ENCODE results near the gene GRID2. TPM values are rescaled to one million over a fixed set of nuclear protein-coding genes. Genes with fewer than 3 reads are reported as not detected.

GRID2 gene
- total and polyA plus RNA-seq, 9 of the 15 experiments (the other 6 are each of a cell fraction or from before 2014, with no cell fraction given): 0.04 TPM; not detected in 7

DNA sequence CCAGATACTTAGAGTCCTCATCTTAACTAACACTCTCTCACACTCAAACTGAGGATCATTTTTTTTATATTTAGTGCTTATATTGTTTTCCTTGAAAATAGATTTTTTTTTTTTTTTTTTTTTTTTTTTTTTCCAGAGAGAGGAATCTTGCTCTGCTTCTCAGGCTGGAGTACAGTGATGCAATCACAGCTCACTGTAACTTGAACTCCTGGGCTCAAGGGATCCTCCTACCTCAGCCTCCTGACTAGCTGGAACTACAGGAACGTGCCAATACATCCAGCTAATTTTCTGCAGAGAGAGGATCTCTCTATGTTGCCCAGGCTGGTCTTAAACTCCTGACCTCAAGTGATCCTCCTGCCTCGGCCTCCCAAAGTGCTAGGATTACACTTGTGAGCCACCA is 874.5 kb downstream of the GRID2 start:
- POLR2A ChIA-PET: no interaction called here
- no peaks in the 10 kb centered on the region for H3K9me3 ChIP-seq (replicated peaks; ENCODE audit: control insufficient read depth, insufficient read depth, low read depth, low read length)
- WGBS (ENCODE audit: insufficient coverage, low coverage, missing lambda C conversion rate): 4% methylated on average over 2 of the region's 2 CpGs
- no peak for DNase-seq (ENCODE audit: extremely low read depth in 1 of 4, low spot score in 3 of 4)
- no peak overlapping the region for H3K4me3 ChIP-seq
- no peaks in the 10 kb centered on the region for H3K9me1 ChIP-seq (ENCODE audit: control insufficient read depth, insufficient read depth, low read length)
- H3K9ac ChIP-seq (ENCODE audit: insufficient read depth in 1 of 2, low read depth in 2 of 2, low read length in 2 of 2): no peak overlapping the region
- H3K27me3 ChIP-seq (ENCODE audit: control insufficient read depth in 2 of 2, insufficient read depth in 2 of 2, low read length in 2 of 2): no peaks in the 10 kb centered on the region
- FAIRE-seq: no peak
- H3K36me3 ChIP-seq (ENCODE audit: control insufficient read depth, insufficient read depth, low read length): no peaks in the 10 kb centered on the region
- intact Hi-C loops (cut with micrococcal nuclease): no loop called here
- H3K4me1 ChIP-seq (replicated peaks in 1 of 2; ENCODE audit: control insufficient read depth in 2 of 2, insufficient read depth in 2 of 2, low read length in 2 of 2): no peaks in the 10 kb centered on the region
- CTCF ChIA-PET (ENCODE audit: low intra/inter-chr PET ratio): no interaction called here
- in situ Hi-C loops (cut with MboI): no loop called here
- ATAC-seq: no peak
- no peak overlapping the region for H3K4me2 ChIP-seq (ENCODE audit: insufficient read depth, low read length)
- no TSS peak for BruUV-seq (replicated peaks)
- TF ChIP-seq ZNF583 (CRISPR knock-in tag; IDR thresholded peaks at IDR 0.05): no peak
- no peaks in the 10 kb centered on the region for H3K79me2 ChIP-seq (ENCODE audit: control insufficient read depth, insufficient read depth, low read length)
- no peak overlapping the region for H2AFZ ChIP-seq (ENCODE audit: low read depth, low read length)
- no peak overlapping the region for H3K27ac ChIP-seq (ENCODE audit: extremely low read depth, low read depth, low read length)
- H4K20me1 ChIP-seq (replicated peaks; ENCODE audit: control insufficient read depth, insufficient read depth, low read length): no peaks in the 10 kb centered on the region

DNA sequence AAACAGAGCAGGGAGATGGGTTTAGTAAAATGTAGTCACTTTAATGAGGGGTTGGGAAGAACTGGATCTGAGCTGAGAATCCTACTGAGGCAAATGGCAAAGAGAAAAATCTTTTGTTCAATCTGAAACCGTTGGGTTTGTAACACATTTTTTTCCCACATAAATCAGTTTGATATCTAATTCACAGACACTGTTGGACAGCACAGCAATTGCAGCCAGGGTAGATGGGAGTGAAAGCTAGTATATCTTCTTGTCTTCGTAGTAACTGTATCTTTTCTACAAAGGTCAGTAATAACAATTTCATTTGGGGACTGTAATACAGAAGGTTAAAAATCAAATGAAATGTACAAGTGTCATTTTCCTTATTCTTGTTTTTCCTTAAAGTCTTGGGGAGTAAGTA is 875.3 kb downstream of the GRID2 start:
- Histone ChIP-seq H3K9me1 (ENCODE audit: control insufficient read depth, insufficient read depth, low read length) (no peaks in the 10 kb centered on the region), H3K9ac (ENCODE audit: insufficient read depth in 1 of 2, low read depth in 2 of 2, low read length in 2 of 2) (no peak overlapping the region), H2AFZ (ENCODE audit: low read depth, low read length) (no peak overlapping the region), H3K27me3 (ENCODE audit: control insufficient read depth in 2 of 2, insufficient read depth in 2 of 2, low read length in 2 of 2) (no peaks in the 10 kb centered on the region), H3K36me3 (ENCODE audit: control insufficient read depth, insufficient read depth, low read length) (no peaks in the 10 kb centered on the region), H3K4me2 (ENCODE audit: insufficient read depth, low read length) (no peak overlapping the region), H3K4me1 (replicated peaks in 1 of 2; ENCODE audit: control insufficient read depth in 2 of 2, insufficient read depth in 2 of 2, low read length in 2 of 2) (no peaks in the 10 kb centered on the region), H3K79me2 (ENCODE audit: control insufficient read depth, insufficient read depth, low read length) (no peaks in the 10 kb centered on the region), H3K4me3 (no peak overlapping the region), H3K27ac (ENCODE audit: extremely low read depth, low read depth, low read length) (no peak overlapping the region), H3K9me3 (replicated peaks; ENCODE audit: control insufficient read depth, insufficient read depth, low read depth, low read length) (no peaks in the 10 kb centered on the region), H4K20me1 (replicated peaks; ENCODE audit: control insufficient read depth, insufficient read depth, low read length) (no peaks in the 10 kb centered on the region)
- in situ Hi-C loops (cut with MboI): no loop called here
- ChIA-PET POLR2A (no interaction called here), CTCF (ENCODE audit: low intra/inter-chr PET ratio) (no interaction called here)
- FAIRE-seq (no peak), DNase-seq (ENCODE audit: extremely low read depth in 1 of 4, low spot score in 3 of 4) (no peak), ATAC-seq (no peak)
- BruUV-seq (replicated peaks): no TSS peak
- WGBS (ENCODE audit: insufficient coverage, low coverage, missing lambda C conversion rate): 0% methylated on average over 2 of the region's 2 CpGs
- intact Hi-C loops (cut with micrococcal nuclease): no loop called here
- no peak for TF ChIP-seq NFIC (IDR thresholded peaks at IDR 0.05)
- TF ChIP-seq ELF4 (CRISPR knock-in tag; IDR thresholded peaks at IDR 0.05): no peak
- TF ChIP-seq TOE1 (IDR thresholded peaks at IDR 0.05; ENCODE audit: borderline replicate concordance): no peak
- no peak for TF ChIP-seq TOE1 (CRISPR knock-in tag; IDR thresholded peaks at IDR 0.05; ENCODE audit: borderline replicate concordance, low read depth)
- TF ChIP-seq SP1 (CRISPR knock-in tag; IDR thresholded peaks at IDR 0.05): no peak
- TF ChIP-seq ATF7 (IDR thresholded peaks at IDR 0.05): no peak
- no peak for TF ChIP-seq MECOM (CRISPR knock-in tag; IDR thresholded peaks at IDR 0.05)
- TF ChIP-seq TAF7 (tag; IDR thresholded peaks at IDR 0.05): no peak
- TF ChIP-seq POLR2B (IDR thresholded peaks at IDR 0.05; ENCODE audit: low read depth, partially characterized antibody): no peak
- TF ChIP-seq E2F3 (CRISPR knock-in tag; IDR thresholded peaks at IDR 0.05): no peak
- no peak for TF ChIP-seq TAF9B (IDR thresholded peaks at IDR 0.05; ENCODE audit: partially characterized antibody)
- TF ChIP-seq BMI1 (IDR thresholded peaks at IDR 0.05; ENCODE audit: low read length): no peak
